OCI-LY1 (cell line): Measurements from ENCODE around the gene EMSY.
"Not testable (repeated sequence)": the region's sequence is repeated elsewhere in the genome, so short reads cannot be mapped to it uniquely, and the experiment has no call there.

Source experiments
- H2AFZ ChIP-seq: fragments of 200-600 bp; sonication (generic), shearing (Covaris generic); 2 replicates; pipeline ENCODE4 v1.6.0; 2014; ENCODE audit warnings: antibody characterized with exemption, mild to moderate bottlenecking, low read length
- H3F3A ChIP-seq: fragments of 200-600 bp; sonication (generic), shearing (Covaris generic); 2 replicates; pipeline ENCODE4 v1.6.0; 2014; ENCODE audit warnings: mild to moderate bottlenecking, antibody characterized with exemption, low read length, moderate library complexity; ENCODE audit not compliant: insufficient read depth
- H3K27ac ChIP-seq: fragments of 200-600 bp; sonication (generic); 2 replicates; pipeline ENCODE4 v1.5.1; 2014; ENCODE audit warnings: low read length, mixed run types, mild to moderate bottlenecking, low read depth; ENCODE audit not compliant: poor library complexity, severe bottlenecking
- H3K27me3 ChIP-seq: fragments of 200-600 bp; sonication (generic); 2 replicates; pipeline ENCODE4 v1.6.0; 2014; ENCODE audit warnings: antibody characterized with exemption, mild to moderate bottlenecking, low read length, moderate library complexity; ENCODE audit not compliant: insufficient read depth
- H3K36me3 ChIP-seq: fragments of 200-600 bp; sonication (generic); 2 replicates; pipeline ENCODE4 v1.6.1; 2014; ENCODE audit warnings: mild to moderate bottlenecking, antibody characterized with exemption, low read length, moderate library complexity, mixed read lengths; ENCODE audit not compliant: insufficient read depth
- H3K4me1 ChIP-seq: fragments of 200-600 bp; sonication (generic); 2 replicates; pipeline ENCODE4 v1.5.1; 2014; ENCODE audit warnings: mild to moderate bottlenecking, low read length, moderate library complexity; ENCODE audit not compliant: insufficient read depth, severe bottlenecking
- H3K4me2 ChIP-seq: fragments of 200-600 bp; sonication (generic), shearing (Covaris generic); 2 replicates; pipeline ENCODE4 v1.6.1; 2014; ENCODE audit warnings: low read length
- H3K4me3 ChIP-seq: fragments of 200-600 bp; sonication (generic); 2 replicates; pipeline ENCODE4 v1.5.1; 2014; ENCODE audit warnings: low read length, low read depth, mild to moderate bottlenecking, mixed read lengths; ENCODE audit not compliant: poor library complexity, severe bottlenecking
- H3K79me2 ChIP-seq: fragments of 200-600 bp; shearing (Covaris generic); 2 replicates; pipeline ENCODE4 v1.6.1; 2016; ENCODE audit warnings: mixed run types, low read length, mixed read lengths; ENCODE audit not compliant: insufficient read depth
- H3K9ac ChIP-seq: fragments of 200-600 bp; sonication (generic), shearing (Covaris generic); 2 replicates; pipeline ENCODE4 v1.6.1; 2014; ENCODE audit warnings: mild to moderate bottlenecking, low read length, mixed read lengths
- H3K9me2 ChIP-seq: fragments of 200-600 bp; sonication (generic), shearing (Covaris generic); 2 replicates; pipeline ENCODE4 v1.6.1; 2014; ENCODE audit warnings: low read depth, mild to moderate bottlenecking, low read length, mixed read lengths
- H3K9me3 ChIP-seq: fragments of 200-600 bp; shearing (Covaris generic); 2 replicates; pipeline ENCODE4 v1.6.1; 2014; ENCODE audit warnings: low read length, mixed read lengths
- H4K20me1 ChIP-seq: fragments of 200-600 bp; sonication (generic), shearing (Covaris generic); 2 replicates; pipeline ENCODE4 v1.6.0; 2016; ENCODE audit warnings: mild to moderate bottlenecking, low read length; ENCODE audit not compliant: insufficient read depth
- EZH2 ChIP-seq: fragments of 200-600 bp; sonication (generic), shearing (Covaris generic); IDR thresholded peaks from 2 replicates; pipeline ENCODE4 v1.8.0; 2017; ENCODE audit warnings: borderline replicate concordance, mixed run types, mild to moderate bottlenecking, antibody characterized with exemption, low read length, moderate library complexity, mixed read lengths
- TF ChIP-seq, protein P1 (sequence below): fragments of 200-600 bp; sonication (generic), shearing (Covaris generic); IDR thresholded peaks from 2 replicates; pipeline ENCODE4 v1.5.1; 2017; ENCODE audit warnings: mild to moderate bottlenecking, antibody characterized with exemption, low read length, moderate library complexity, mixed read lengths

The EMSY gene

GRCh38 chr11:76400967-76401366, 43.9 kb upstream of the EMSY start:
- Histone ChIP-seq H3K4me1 (no peaks in the 10 kb centered on the region), H2AFZ (no peak overlapping the region), H3K9me2 (no peaks in the 10 kb centered on the region), H3K9me3 (no peaks in the 10 kb centered on the region), H3K36me3 (no peaks in the 10 kb centered on the region), H4K20me1 (no peaks in the 10 kb centered on the region), H3K4me3 (no peak overlapping the region), H3F3A (no peaks in the 10 kb centered on the region; the same call in 1 of the 2 replicates), H3K27ac (no peak overlapping the region), H3K79me2 (no peaks in the 10 kb centered on the region), H3K27me3 (no peaks in the 10 kb centered on the region; the same call in 1 of the 2 replicates), H3K4me2 (no peak overlapping the region), H3K9ac (no peak overlapping the region)
- TF ChIP-seq EZH2, result no peak
- TF ChIP-seq, protein P1, sequence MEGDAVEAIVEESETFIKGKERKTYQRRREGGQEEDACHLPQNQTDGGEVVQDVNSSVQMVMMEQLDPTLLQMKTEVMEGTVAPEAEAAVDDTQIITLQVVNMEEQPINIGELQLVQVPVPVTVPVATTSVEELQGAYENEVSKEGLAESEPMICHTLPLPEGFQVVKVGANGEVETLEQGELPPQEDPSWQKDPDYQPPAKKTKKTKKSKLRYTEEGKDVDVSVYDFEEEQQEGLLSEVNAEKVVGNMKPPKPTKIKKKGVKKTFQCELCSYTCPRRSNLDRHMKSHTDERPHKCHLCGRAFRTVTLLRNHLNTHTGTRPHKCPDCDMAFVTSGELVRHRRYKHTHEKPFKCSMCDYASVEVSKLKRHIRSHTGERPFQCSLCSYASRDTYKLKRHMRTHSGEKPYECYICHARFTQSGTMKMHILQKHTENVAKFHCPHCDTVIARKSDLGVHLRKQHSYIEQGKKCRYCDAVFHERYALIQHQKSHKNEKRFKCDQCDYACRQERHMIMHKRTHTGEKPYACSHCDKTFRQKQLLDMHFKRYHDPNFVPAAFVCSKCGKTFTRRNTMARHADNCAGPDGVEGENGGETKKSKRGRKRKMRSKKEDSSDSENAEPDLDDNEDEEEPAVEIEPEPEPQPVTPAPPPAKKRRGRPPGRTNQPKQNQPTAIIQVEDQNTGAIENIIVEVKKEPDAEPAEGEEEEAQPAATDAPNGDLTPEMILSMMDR, result no peak

GRCh38 chr11:76401484-76401883, 43.3 kb upstream of the EMSY start:
- not testable (repeated sequence) for H3K9me2 ChIP-seq, H3K4me2 ChIP-seq, H3K36me3 ChIP-seq, H3K4me1 ChIP-seq, H2AFZ ChIP-seq, H3K9me3 ChIP-seq, H3K27me3 ChIP-seq, H3K9ac ChIP-seq, H3K79me2 ChIP-seq, H3K4me3 ChIP-seq, H3K27ac ChIP-seq, H3F3A ChIP-seq, H4K20me1 ChIP-seq

GRCh38 chr11:76406359-76406758, 38.5 kb upstream of the EMSY start:
- H3K9me3 ChIP-seq, result no peaks in the 10 kb centered on the region

More at GRCh38 chr11:76406359-76406758, 38.5 kb upstream of the EMSY start:
- Histone ChIP-seq H3K4me3 (no peak overlapping the region), H3K4me2 (no peak overlapping the region), H3K4me1 (no peaks in the 10 kb centered on the region), H3K27me3 (no peaks in the 10 kb centered on the region; the same call in 1 of the 2 replicates), H3K79me2 (no peaks in the 10 kb centered on the region), H3K36me3 (no peaks in the 10 kb centered on the region), H3K9ac (no peak overlapping the region), H3K27ac (no peak overlapping the region), H3K9me2 (no peaks in the 10 kb centered on the region), H2AFZ (no peak overlapping the region), H3F3A (no peaks in the 10 kb centered on the region; the same call in 1 of the 2 replicates), H4K20me1 (no peaks in the 10 kb centered on the region)
- TF ChIP-seq EZH2, result no peak
- TF ChIP-seq, protein P1, result no peak
